AG09309 (cell line): Measurements from ENCODE around the gene ARHGAP26.

ENCODE experiments used
- DNase-seq: peaks from one replicate; pipeline ENCODE4 v3.0.0-alpha.2; 2010; ENCODE audit warnings: low read depth
- H3K4me3 ChIP-seq: 2 replicates; pipeline ENCODE4 v1.5.1; 2011; ENCODE audit warnings: mild to moderate bottlenecking, low read depth, low read length, moderate library complexity; ENCODE audit not compliant: control insufficient read depth
- TF ChIP-seq, protein P1 (sequence below): IDR thresholded peaks from 2 replicates; pipeline ENCODE4 v1.5.1; 2011; ENCODE audit warnings: mild to moderate bottlenecking, low read depth, low read length, inconsistent platforms; ENCODE audit not compliant: insufficient read depth, control insufficient read depth; ENCODE audit errors: missing control alignments

Gene ARHGAP26

DNA sequence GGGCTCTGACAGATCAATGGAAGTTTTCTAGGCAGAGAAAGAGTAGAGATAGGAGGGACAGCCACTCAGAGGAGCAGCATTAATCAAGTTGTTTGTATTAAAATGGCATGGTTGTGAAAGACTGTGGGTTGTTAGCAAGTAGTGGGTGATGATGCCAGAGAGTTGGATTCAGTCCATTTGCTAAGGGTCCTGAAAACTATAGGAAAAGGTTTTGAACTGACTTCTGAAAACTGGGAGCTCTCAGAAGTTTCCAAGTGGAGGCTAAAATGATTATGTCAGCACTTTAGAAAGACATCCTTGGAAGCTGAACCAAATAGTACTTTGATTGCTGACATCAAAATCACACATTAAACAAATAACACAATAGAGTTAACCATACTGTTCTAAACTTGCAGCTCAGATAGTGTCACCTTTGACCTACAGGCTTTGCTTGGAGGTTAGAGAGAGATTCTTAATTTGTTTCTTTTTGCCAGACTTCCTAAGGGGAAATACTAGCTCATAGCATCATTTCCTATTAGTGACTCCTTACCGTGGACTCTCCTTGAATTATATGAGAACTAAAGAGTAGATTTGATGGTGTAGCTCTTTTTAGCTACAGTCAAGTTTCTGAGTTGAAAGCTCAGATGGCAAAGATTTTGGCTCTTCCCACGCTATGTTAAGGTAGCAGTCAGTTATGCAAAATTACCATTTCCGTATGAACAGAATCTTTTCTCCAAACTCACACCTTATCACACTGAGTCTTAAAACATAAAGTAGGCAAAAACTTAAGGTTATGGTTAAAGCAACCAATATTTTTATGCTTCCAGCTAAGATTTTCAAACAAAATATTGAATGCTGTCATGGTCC, 356.2 kb downstream of the ARHGAP26 start:
- TF ChIP-seq, protein P1, sequence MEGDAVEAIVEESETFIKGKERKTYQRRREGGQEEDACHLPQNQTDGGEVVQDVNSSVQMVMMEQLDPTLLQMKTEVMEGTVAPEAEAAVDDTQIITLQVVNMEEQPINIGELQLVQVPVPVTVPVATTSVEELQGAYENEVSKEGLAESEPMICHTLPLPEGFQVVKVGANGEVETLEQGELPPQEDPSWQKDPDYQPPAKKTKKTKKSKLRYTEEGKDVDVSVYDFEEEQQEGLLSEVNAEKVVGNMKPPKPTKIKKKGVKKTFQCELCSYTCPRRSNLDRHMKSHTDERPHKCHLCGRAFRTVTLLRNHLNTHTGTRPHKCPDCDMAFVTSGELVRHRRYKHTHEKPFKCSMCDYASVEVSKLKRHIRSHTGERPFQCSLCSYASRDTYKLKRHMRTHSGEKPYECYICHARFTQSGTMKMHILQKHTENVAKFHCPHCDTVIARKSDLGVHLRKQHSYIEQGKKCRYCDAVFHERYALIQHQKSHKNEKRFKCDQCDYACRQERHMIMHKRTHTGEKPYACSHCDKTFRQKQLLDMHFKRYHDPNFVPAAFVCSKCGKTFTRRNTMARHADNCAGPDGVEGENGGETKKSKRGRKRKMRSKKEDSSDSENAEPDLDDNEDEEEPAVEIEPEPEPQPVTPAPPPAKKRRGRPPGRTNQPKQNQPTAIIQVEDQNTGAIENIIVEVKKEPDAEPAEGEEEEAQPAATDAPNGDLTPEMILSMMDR = no peak
- no peak for DNase-seq

DNA sequence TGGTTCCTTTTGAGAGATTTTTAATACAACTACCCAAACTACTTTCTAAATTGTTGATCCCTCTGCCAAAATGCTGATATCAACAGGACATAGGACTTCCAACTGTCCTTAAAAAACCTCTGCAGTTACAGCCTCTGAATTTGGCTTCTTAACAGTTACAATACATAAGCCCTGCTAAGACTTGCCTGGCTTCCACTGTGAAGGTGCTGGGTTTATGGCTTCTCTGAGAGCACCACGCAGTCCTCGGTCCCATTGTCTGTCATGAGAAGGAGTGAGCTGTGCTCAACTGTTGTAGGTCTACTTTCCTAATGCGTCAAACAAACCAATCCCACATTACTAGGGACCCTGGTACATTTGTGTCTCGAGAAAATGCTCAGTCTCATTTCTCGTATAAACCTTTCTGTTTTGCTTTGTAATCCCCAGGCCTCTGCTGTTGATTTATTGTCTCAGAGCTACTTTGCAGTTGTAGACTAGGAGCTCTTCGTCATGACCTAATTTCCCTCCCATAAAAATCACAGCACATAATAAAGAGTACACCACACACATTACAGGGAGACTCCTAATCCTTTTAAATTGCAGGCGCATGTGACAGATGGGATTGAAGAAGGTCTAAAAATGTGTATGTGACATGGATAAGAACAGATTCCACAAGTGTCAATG, 358.4 kb downstream of the ARHGAP26 start:
- no peak overlapping the region for H3K4me3 ChIP-seq
- DNase-seq = peak; percentile 45
- TF ChIP-seq, protein P1 = peak; percentile 8

More for the DNA sequence above, 356.2 kb downstream of the ARHGAP26 start:
- H3K4me3 ChIP-seq = no peak overlapping the region

DNA sequence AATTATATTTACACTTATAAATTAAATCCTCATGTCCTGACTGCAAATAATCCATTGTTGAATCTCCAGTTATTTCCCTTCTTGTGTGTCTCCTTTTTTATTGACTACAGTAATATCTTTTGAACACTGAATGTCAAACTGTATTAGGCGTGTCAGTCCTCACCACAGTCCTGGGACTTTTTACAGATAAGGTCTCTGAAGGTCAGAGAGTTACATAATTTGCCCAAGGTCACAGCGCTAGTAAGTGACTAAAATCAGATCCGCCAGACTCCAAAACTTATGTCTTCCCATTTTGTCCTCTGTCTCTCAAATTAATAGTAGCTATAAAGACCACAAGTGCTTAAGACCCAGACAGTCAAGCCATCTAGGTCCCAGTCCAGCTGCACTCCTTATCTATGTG, 359.0 kb downstream of the ARHGAP26 start:
- TF ChIP-seq, protein P1 = no peak
- H3K4me3 ChIP-seq = no peak overlapping the region
- no peak for DNase-seq

DNA sequence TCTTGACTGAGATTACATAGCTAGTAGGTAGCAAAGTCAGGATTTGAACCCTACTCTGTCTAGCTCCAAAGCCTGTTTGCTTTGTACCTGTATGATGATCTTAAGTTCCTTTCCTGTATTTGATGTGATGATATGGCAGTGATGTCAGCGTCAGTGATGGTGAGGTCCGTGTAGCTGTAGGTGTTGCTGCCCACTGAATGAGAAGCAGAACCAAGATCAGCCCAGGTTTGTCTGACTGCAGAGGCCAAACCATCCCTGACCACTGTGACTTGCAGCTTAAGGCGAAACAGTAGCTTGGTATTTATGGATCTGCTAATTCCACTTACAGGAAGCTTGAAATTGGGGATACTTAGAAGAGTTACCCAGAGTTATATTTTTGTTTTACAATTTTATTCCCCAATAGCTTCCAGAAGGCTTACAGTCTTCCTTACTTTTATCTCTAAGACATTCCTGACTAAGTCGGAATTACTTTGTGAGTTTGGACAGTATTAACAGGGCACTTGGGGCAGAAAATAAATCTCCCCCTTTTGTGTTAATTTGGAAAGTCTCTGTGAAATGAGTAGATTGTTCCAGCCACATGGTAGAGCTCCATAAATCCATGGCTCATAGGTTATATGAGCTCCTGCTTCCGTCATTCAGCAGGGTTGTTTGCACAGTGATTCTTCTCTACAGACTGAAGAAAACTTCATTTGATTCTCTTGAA, 359.9 kb downstream of the ARHGAP26 start:
- DNase-seq = no peak
- TF ChIP-seq, protein P1 = no peak
- no peak overlapping the region for H3K4me3 ChIP-seq

DNA sequence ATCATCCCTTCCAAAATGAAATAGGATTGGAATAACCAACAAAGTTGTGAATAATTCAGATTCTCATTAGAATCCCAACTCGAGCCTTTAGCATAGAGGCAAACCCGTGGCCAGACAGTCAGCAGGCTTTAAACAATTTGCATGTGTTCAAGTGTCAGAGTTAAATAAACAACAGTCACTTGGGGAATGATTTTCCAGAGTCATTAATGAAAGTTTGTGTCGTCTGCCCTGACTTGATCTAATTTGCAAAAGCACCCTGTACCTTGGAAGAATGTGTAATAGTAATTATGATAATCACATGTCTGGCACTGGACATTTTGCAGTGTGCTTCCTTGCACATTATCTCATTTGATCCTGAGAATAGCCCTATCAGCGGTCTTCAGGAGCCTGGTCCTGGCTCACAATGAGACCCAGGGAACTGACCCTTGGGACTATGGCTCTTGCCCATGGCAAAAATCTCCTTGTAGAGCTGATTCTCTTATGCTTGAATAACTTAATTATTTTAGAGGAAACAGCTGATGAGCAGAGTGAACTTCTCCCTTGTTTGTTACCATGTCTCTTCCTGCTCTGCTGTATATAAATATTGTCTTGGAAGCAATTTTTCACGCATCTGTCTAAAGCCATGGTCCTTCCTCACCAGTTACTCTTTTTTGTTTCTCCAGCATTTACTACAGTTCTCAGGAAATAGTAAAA, 360.6 kb downstream of the ARHGAP26 start:
- TF ChIP-seq, protein P1 = no peak
- H3K4me3 ChIP-seq = no peak overlapping the region
- no peak for DNase-seq

DNA sequence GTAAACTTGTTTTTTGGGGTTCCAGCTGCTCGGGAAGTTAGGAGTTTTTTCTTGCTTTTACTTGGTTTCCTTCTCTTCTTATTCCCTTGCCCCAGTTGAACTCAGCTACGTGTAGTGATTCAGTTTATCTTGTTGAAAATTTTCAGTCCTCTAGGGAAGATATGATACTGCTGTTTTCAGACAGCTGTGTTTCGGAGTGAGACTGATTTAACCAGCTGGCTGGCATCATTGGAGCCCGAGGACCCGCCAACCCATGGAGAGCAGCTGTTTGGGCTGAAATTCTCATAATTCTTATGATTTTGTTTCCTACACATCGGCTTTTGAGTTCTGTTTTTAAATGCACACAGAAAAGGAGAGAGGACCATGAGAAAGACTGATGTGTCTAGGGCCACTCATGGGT, 361.8 kb downstream of the ARHGAP26 start:
- no peak for DNase-seq
- no peak overlapping the region for H3K4me3 ChIP-seq
- TF ChIP-seq, protein P1 = no peak
